Loucy (cell line): Measurements from ENCODE around the gene AGAP1.

Source experiments
- H2AFZ ChIP-seq: fragments of 200-600 bp; sonication (generic); 2 replicates; pipeline ENCODE4 v1.6.0; 2016; ENCODE audit warnings: antibody characterized with exemption, mild to moderate bottlenecking, low read length, moderate library complexity
- H3F3A ChIP-seq: fragments of 200-600 bp; 2 replicates; pipeline ENCODE4 v1.6.0; 2016; ENCODE audit warnings: antibody characterized with exemption, low read depth, mild to moderate bottlenecking
- H3K27me3 ChIP-seq: fragments of 200-600 bp; sonication (generic); 2 replicates; pipeline ENCODE4 v1.6.1; 2014; ENCODE audit warnings: low read length, mild to moderate bottlenecking; ENCODE audit not compliant: insufficient read depth, poor library complexity, severe bottlenecking
- H3K36me3 ChIP-seq: fragments of 200-600 bp; sonication (generic); 2 replicates; pipeline ENCODE4 v1.6.1; 2016; ENCODE audit warnings: low read length; ENCODE audit not compliant: insufficient read depth
- H3K4me1 ChIP-seq: fragments of 200-600 bp; sonication (generic); 2 replicates; pipeline ENCODE4 v1.5.1; 2014; ENCODE audit warnings: low read length, mild to moderate bottlenecking; ENCODE audit not compliant: insufficient read depth, poor library complexity, severe bottlenecking
- H3K4me2 ChIP-seq: fragments of 200-600 bp; sonication (generic); 2 replicates; pipeline ENCODE4 v1.6.0; 2014; ENCODE audit warnings: antibody characterized with exemption, low read length, low read depth, mild to moderate bottlenecking; ENCODE audit not compliant: poor library complexity, severe bottlenecking
- H3K4me3 ChIP-seq: fragments of 200-600 bp; sonication (generic); 2 replicates; pipeline ENCODE4 v1.5.1; 2014; ENCODE audit warnings: low read length, mild to moderate bottlenecking, mixed read lengths; ENCODE audit not compliant: poor library complexity, severe bottlenecking
- H3K79me2 ChIP-seq: fragments of 200-600 bp; sonication (generic); 2 replicates; pipeline ENCODE4 v1.6.1; 2014; ENCODE audit warnings: low read length; ENCODE audit not compliant: insufficient read depth
- H3K9ac ChIP-seq: fragments of 200-600 bp; sonication (generic); 2 replicates; pipeline ENCODE4 v1.6.0; 2014; ENCODE audit warnings: mild to moderate bottlenecking, low read depth, low read length, moderate library complexity; ENCODE audit not compliant: poor library complexity, severe bottlenecking
- H3K9me2 ChIP-seq: fragments of 200-600 bp; sonication (generic); replicated peaks from 2 replicates; pipeline ENCODE4 v1.6.1; 2016; ENCODE audit warnings: low read depth, low read length, mixed read lengths
- H3K9me3 ChIP-seq: fragments of 200-600 bp; sonication (generic); 2 replicates; pipeline ENCODE4 v1.6.1; 2014; ENCODE audit warnings: mild to moderate bottlenecking, antibody characterized with exemption, low read length, low read depth; ENCODE audit not compliant: insufficient read depth
- H4K20me1 ChIP-seq: fragments of 200-600 bp; sonication (generic); 2 replicates; pipeline ENCODE4 v1.6.0; 2014; ENCODE audit warnings: antibody characterized with exemption, low read length, mild to moderate bottlenecking; ENCODE audit not compliant: insufficient read depth, poor library complexity, severe bottlenecking
- EZH2phosphoT487 ChIP-seq: fragments of 200-600 bp; IDR thresholded peaks from 2 replicates; pipeline ENCODE4 v1.6.1; 2018; ENCODE audit warnings: antibody characterized with exemption, mild to moderate bottlenecking, moderate library complexity, borderline replicate concordance
- TF ChIP-seq, protein P1 (sequence below): fragments of 200-600 bp; sonication (generic); conservative IDR thresholded peaks from 2 replicates; pipeline ENCODE4 v1.5.1; 2014; ENCODE audit warnings: mild to moderate bottlenecking, antibody characterized with exemption, low read length

AGAP1 gene

DNA sequence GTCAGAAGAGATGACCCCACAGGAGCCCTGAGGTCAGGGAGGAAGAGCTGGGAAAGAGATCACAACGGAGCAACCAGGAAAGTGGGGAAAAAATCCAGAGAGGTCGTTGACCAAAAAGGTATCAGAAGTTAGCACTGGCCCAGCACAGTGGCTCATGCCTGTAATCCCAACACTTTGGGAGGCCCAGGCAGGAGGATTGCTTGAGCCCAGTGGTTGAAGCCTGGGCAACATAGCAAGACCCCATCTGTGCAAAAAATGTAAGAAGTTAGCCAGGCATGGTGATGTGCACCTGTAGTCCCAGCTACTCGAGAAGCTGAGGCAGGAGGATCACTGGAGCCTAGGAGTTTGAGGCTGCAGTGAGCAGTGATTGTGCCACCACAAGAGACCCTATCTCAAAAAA is 552.9 kb downstream of the AGAP1 start:
- H3K4me1 ChIP-seq, result no peaks in the 10 kb centered on the region
- no peak overlapping the region for H3K4me2 ChIP-seq
- no peak overlapping the region for H2AFZ ChIP-seq
- no peaks in the 10 kb centered on the region for H3K27me3 ChIP-seq
- no peak overlapping the region for H3K9ac ChIP-seq
- H3K36me3 ChIP-seq, result peaks cover 7% of the 10 kb centered on the region; the same call in 1 of the 2 replicates
- H4K20me1 ChIP-seq, result no peaks in the 10 kb centered on the region
- no peaks in the 10 kb centered on the region for H3K9me2 ChIP-seq
- H3K9me3 ChIP-seq, result no peaks in the 10 kb centered on the region; the same call in 1 of the 2 replicates
- H3K79me2 ChIP-seq, result no peaks in the 10 kb centered on the region
- TF ChIP-seq, protein P1, sequence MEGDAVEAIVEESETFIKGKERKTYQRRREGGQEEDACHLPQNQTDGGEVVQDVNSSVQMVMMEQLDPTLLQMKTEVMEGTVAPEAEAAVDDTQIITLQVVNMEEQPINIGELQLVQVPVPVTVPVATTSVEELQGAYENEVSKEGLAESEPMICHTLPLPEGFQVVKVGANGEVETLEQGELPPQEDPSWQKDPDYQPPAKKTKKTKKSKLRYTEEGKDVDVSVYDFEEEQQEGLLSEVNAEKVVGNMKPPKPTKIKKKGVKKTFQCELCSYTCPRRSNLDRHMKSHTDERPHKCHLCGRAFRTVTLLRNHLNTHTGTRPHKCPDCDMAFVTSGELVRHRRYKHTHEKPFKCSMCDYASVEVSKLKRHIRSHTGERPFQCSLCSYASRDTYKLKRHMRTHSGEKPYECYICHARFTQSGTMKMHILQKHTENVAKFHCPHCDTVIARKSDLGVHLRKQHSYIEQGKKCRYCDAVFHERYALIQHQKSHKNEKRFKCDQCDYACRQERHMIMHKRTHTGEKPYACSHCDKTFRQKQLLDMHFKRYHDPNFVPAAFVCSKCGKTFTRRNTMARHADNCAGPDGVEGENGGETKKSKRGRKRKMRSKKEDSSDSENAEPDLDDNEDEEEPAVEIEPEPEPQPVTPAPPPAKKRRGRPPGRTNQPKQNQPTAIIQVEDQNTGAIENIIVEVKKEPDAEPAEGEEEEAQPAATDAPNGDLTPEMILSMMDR, result no peak
- TF ChIP-seq EZH2phosphoT487, result no peak
- H3K4me3 ChIP-seq, result no peak overlapping the region
- no peaks in the 10 kb centered on the region for H3F3A ChIP-seq

DNA sequence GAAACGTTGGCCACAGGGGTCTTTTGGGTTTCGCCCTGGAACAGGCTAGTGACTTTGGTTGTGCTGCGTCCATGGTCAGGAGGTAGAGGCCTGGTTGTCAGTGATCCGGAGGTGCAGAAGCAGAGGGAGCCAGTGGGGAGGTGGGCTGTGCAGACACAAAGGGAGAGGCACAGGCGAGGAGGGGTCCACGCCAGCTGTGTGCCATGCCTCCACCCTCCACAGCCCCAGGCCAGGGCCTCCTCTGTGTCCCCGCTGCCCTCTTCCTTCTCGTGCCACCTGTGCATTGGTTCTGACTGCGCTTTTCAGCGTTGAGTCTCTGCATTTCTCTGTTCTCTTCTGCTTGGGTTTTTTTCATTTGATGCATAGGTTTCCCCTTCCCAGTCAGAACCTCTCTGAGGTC is 553.3 kb downstream of the AGAP1 start:
- no peaks in the 10 kb centered on the region for H3K79me2 ChIP-seq
- H3K4me2 ChIP-seq, result no peak overlapping the region
- no peaks in the 10 kb centered on the region; the same call in 1 of the 2 replicates for H3K9me3 ChIP-seq
- no peaks in the 10 kb centered on the region for H4K20me1 ChIP-seq
- peaks cover 7% of the 10 kb centered on the region; the same call in 1 of the 2 replicates for H3K36me3 ChIP-seq
- no peak overlapping the region for H2AFZ ChIP-seq
- H3F3A ChIP-seq, result no peaks in the 10 kb centered on the region
- no peaks in the 10 kb centered on the region for H3K27me3 ChIP-seq
- H3K4me3 ChIP-seq, result no peak overlapping the region
- TF ChIP-seq, protein P1, result no peak
- TF ChIP-seq EZH2phosphoT487, result no peak
- no peaks in the 10 kb centered on the region for H3K4me1 ChIP-seq
- no peak overlapping the region for H3K9ac ChIP-seq
- no peaks in the 10 kb centered on the region for H3K9me2 ChIP-seq

DNA sequence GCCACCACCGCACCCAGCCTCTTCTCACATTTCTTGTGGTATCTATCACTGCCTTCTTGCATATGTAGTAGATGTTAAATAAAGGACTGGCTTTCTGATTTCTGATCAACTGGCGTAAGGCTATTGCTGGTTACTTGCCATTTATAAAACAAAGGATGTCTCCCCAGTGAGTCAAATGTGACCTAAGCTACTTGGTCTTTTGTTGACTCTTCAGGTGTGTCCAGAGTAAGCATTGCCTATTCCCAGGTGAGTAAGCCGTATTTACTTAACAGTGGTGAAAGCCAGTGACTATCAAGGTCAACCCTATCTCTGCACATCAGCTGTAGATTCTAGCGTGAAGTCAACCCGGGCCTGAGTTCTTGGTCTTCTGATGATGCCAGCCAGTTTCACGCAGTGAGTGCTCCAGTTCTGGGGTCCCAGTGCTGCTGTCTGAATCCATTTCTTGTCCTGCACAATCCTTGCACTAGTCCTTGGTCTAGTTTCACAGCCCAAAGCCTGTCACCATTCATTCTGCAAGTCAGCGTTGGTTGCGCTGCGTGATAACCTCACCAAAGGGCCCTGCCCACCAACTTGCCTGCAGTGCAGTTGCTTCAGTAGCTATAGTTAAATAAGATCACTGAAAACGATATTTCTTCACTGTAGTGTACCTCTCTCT is 554.2 kb downstream of the AGAP1 start:
- no peaks in the 10 kb centered on the region; the same call in 1 of the 2 replicates for H3K9me3 ChIP-seq

More for the DNA sequence above, 554.2 kb downstream of the AGAP1 start:
- Histone ChIP-seq H3K9ac (no peak overlapping the region), H3K79me2 (no peaks in the 10 kb centered on the region), H4K20me1 (no peaks in the 10 kb centered on the region), H3K4me1 (no peaks in the 10 kb centered on the region), H3K4me3 (no peak overlapping the region), H3F3A (no peaks in the 10 kb centered on the region), H3K27me3 (no peaks in the 10 kb centered on the region), H3K36me3 (peaks cover 7% of the 10 kb centered on the region; the same call in 1 of the 2 replicates), H3K4me2 (no peak overlapping the region), H3K9me2 (no peaks in the 10 kb centered on the region), H2AFZ (no peak overlapping the region)
- TF ChIP-seq, protein P1, result no peak
- TF ChIP-seq EZH2phosphoT487, result no peak
